K562 (cell line): ENCODE results near the gene L3HYPDH. TPM values are rescaled to one million over a fixed set of nuclear protein-coding genes. Genes with fewer than 3 reads are reported as not detected.

Experiments used
- BACH1 ChIP-seq: fragments of 200-800 bp; sonication (Bioruptor generic); IDR thresholded peaks from 2 replicates; pipeline ENCODE4 v1.6.1; 2016; ENCODE audit warnings: missing genetic modification characterization, missing compliant biosample characterization
- BDP1 ChIP-seq: IDR thresholded peaks from 3 replicates; pipeline ENCODE4 v1.6.1; 2011; ENCODE audit not compliant: insufficient read length, insufficient read depth
- EHMT2 ChIP-seq: fragments of 450-650 bp; IDR thresholded peaks from 2 replicates; pipeline ENCODE4 v1.6.1; 2018; ENCODE audit warnings: antibody characterized with exemption
- HNRNPUL1 ChIP-seq: fragments of 200-400 bp; formaldehyde crosslinking; IDR thresholded peaks from 2 replicates; pipeline ENCODE4 v1.6.1; 2017; ENCODE audit warnings: low read length
- LARP7 ChIP-seq: fragments of 450-650 bp; IDR thresholded peaks from 2 replicates; pipeline ENCODE4 v1.6.1; 2016
- MAFK ChIP-seq: IDR thresholded peaks from 2 replicates; pipeline ENCODE4 v1.6.1; 2011; ENCODE audit warnings: low read length, improper control_type of control experiment
- NFE2 ChIP-seq: IDR thresholded peaks from 2 replicates; pipeline ENCODE4 v1.6.1; 2014; ENCODE audit warnings: antibody characterized with exemption, low read depth
- POLR2A ChIP-seq: fragments of 450-650 bp; conservative IDR thresholded peaks from 2 replicates; pipeline ENCODE4 v1.6.1; 2016
- POLR2AphosphoS5 ChIP-seq: IDR thresholded peaks from 2 replicates; pipeline ENCODE4 v1.6.1; 2011; ENCODE audit warnings: mild to moderate bottlenecking, low read depth, low read length, moderate library complexity; ENCODE audit not compliant: control insufficient read depth, insufficient read depth
- PPARD ChIP-seq: fragments of 250-450 bp; sonication (Bioruptor Pico); IDR thresholded peaks from 2 replicates; pipeline ENCODE4 v1.8.0; 2022; ENCODE audit warnings: inconsistent platforms, mild to moderate bottlenecking, moderate library complexity
- RAD21 ChIP-seq, 2 experiments: fragments of 250-450 bp in 1 of 2; fragments of 450-650 bp in 1 of 2; sonication (Bioruptor Pico) in 1 of 2; formaldehyde crosslinking in 1 of 2; IDR thresholded peaks in 1 of 2; conservative IDR thresholded peaks in 1 of 2; 2 replicates each; pipeline versions ENCODE4 v1.4.0 to v1.8.0; 2020 to 2022; ENCODE audit warnings: mild to moderate bottlenecking in 2 of 2, moderate library complexity in 1 of 2
- RBFOX2 ChIP-seq: fragments of 200-400 bp; formaldehyde crosslinking; IDR thresholded peaks from 2 replicates; pipeline ENCODE4 v1.6.1; 2017; ENCODE audit warnings: low read depth, mild to moderate bottlenecking, low read length, moderate library complexity
- RBM17 ChIP-seq: fragments of 200-400 bp; formaldehyde crosslinking; IDR thresholded peaks from 2 replicates; pipeline ENCODE4 v1.6.1; 2017; ENCODE audit warnings: low read depth, mild to moderate bottlenecking, low read length, borderline replicate concordance
- SLC30A9 ChIP-seq: fragments of 250-450 bp; sonication (Bioruptor Pico); IDR thresholded peaks from 2 replicates; pipeline ENCODE4 v1.8.0; 2022; ENCODE audit warnings: mild to moderate bottlenecking, moderate library complexity
- ZFP1 ChIP-seq: fragments of 450-650 bp; formaldehyde crosslinking; IDR thresholded peaks from 2 replicates; pipeline ENCODE4 v1.4.0; 2020; ENCODE audit warnings: mild to moderate bottlenecking, mixed read lengths
- ZNF143 ChIP-seq: sonication (generic); formaldehyde crosslinking; IDR thresholded peaks from 2 replicates; pipeline ENCODE4 v1.9.0; 2022; ENCODE audit warnings: mild to moderate bottlenecking, missing genetic modification reagents
- ZNF3 ChIP-seq: fragments of 250-450 bp; sonication (Bioruptor Pico); IDR thresholded peaks from 2 replicates; pipeline ENCODE4 v1.5.0; 2021; ENCODE audit warnings: mild to moderate bottlenecking, moderate library complexity
- ZNF408 ChIP-seq: fragments of 250-450 bp; sonication (Bioruptor Pico); IDR thresholded peaks from 2 replicates; pipeline ENCODE4 v1.4.0; 2020; ENCODE audit warnings: low read depth, mild to moderate bottlenecking, moderate library complexity
- polyA plus RNA-seq, 8 experiments: library from polyadenylated mRNA; depleted of rRNA in 4 of 8; stranded (reverse) in 5 of 8; unstranded in 3 of 8; fragments of >200 nt; fragmentation: Nextera tagmentation in 2 of 8; fragmentation: Illumina TruSeq in 1 of 8; extraction: Ambion mirVana in 2 of 8; extraction: Trizol in 1 of 8; gene quantifications; 2 replicates each; pipeline versions ENCODE4 v1.2.1 to v1.2.3, GENCODE V29; 2011 to 2014; ENCODE audit warnings: inconsistent platforms in 1 of 8, missing spikeins in 1 of 8
- total RNA-seq, 7 experiments: library from RNA; depleted of rRNA in 6 of 7; stranded (reverse); fragments of >200 nt in 6 of 7; fragmentation: Illumina TruSeq in 2 of 7; extraction: Trizol in 2 of 7; gene quantifications; 2 replicates each; pipeline versions ENCODE4 v1.2.1 to v1.2.3, GENCODE V29; 2011 to 2021; ENCODE audit warnings: low replicate concordance in 1 of 7
- TF ChIP-seq, protein P1 (sequence below): fragments of 250-450 bp; sonication (Bioruptor Pico); IDR thresholded peaks from 2 replicates; pipeline ENCODE4 v1.9.0; 2021; ENCODE audit warnings: mild to moderate bottlenecking
- TF ChIP-seq, protein P2 (sequence below): sonication (generic); formaldehyde crosslinking; IDR thresholded peaks from 2 replicates; pipeline ENCODE4 v1.8.1; 2023; ENCODE audit warnings: mild to moderate bottlenecking, missing genetic modification reagents
- TF ChIP-seq, protein P3 (sequence below): fragments of 450-650 bp; IDR thresholded peaks from 2 replicates; pipeline ENCODE4 v1.6.1; 2017; ENCODE audit warnings: antibody characterized with exemption

Gene L3HYPDH
- total and polyA plus RNA-seq, 9 of the 15 experiments (the other 6 are each of a cell fraction or from before 2014, with no cell fraction given): 12.8 to 36.5 (median 19.3) TPM

DNA sequence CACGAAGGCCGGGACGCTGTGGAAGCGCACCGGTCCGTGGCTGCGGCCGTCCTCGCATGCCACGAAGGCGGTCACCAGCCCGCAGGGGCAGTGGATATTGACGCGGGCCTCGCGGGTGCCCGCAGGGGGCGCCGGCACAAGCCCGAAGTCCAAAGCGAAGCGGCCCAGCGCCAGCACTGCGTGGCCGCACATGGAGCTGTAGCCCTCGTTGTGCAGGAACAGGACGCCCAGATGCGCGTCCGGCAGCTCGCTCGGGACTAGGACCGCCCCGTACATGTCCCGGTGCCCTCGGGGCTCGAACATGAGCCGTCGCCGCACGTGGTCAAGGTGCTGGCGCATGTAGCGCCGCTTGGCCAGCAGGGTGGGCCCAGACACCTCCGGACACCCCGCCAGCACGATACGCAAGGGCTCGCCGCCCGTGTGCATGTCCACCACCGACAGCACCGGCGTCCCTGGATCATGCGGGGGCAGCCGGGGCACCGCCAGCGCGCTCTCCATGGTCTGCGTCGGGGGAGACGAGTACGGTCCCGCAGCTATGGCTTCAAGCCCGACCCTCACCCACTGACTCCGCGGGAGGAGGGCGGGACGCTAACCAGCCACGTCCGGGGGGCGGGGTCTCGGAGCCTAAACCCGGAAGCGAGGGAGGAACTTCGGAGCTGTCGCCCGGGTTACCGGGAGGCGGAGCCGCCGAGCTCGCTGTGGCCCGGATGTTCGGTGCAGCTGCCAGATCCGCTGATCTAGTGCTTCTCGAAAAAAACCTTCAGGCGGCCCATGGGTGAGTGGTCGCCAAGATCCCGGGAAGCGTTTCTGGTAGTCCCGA, at the start of gene L3HYPDH, which contains the start of gene JKAMP (continued):
- peak in 1 of 2 experiments; percentile 12; a peak in 1 of 4 replicates for TF ChIP-seq RAD21 (CRISPR knock-in tag; conservative IDR thresholded peaks at IDR 0.05 in 1 of 2, IDR thresholded peaks at IDR 0.05 in 1 of 2)
- no peak for TF ChIP-seq SLC30A9 (CRISPR knock-in tag)
- no peak for TF ChIP-seq ZNF143
- TF ChIP-seq EHMT2: no peak
- TF ChIP-seq POLR2A: peak; percentile 94
- TF ChIP-seq, protein P1, sequence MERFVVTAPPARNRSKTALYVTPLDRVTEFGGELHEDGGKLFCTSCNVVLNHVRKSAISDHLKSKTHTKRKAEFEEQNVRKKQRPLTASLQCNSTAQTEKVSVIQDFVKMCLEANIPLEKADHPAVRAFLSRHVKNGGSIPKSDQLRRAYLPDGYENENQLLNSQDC (CRISPR knock-in tag): no peak
- no peak for TF ChIP-seq BDP1
- peak; percentile 95 for TF ChIP-seq RBFOX2
- TF ChIP-seq ZFP1 (CRISPR knock-in tag): no peak
- TF ChIP-seq, protein P2, sequence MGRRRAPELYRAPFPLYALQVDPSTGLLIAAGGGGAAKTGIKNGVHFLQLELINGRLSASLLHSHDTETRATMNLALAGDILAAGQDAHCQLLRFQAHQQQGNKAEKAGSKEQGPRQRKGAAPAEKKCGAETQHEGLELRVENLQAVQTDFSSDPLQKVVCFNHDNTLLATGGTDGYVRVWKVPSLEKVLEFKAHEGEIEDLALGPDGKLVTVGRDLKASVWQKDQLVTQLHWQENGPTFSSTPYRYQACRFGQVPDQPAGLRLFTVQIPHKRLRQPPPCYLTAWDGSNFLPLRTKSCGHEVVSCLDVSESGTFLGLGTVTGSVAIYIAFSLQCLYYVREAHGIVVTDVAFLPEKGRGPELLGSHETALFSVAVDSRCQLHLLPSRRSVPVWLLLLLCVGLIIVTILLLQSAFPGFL (CRISPR knock-in tag): no peak
- TF ChIP-seq, protein P3, sequence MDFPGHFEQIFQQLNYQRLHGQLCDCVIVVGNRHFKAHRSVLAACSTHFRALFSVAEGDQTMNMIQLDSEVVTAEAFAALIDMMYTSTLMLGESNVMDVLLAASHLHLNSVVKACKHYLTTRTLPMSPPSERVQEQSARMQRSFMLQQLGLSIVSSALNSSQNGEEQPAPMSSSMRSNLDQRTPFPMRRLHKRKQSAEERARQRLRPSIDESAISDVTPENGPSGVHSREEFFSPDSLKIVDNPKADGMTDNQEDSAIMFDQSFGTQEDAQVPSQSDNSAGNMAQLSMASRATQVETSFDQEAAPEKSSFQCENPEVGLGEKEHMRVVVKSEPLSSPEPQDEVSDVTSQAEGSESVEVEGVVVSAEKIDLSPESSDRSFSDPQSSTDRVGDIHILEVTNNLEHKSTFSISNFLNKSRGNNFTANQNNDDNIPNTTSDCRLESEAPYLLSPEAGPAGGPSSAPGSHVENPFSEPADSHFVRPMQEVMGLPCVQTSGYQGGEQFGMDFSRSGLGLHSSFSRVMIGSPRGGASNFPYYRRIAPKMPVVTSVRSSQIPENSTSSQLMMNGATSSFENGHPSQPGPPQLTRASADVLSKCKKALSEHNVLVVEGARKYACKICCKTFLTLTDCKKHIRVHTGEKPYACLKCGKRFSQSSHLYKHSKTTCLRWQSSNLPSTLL: no peak
- no peak for TF ChIP-seq HNRNPUL1
- no peak for TF ChIP-seq LARP7
- no peak for TF ChIP-seq ZNF408 (CRISPR knock-in tag)
- no peak for TF ChIP-seq BACH1 (tag)
- TF ChIP-seq ZNF3: no peak
- TF ChIP-seq MAFK: no peak
- no peak for TF ChIP-seq PPARD (CRISPR knock-in tag)
- TF ChIP-seq POLR2AphosphoS5: peak; percentile 65
- no peak for TF ChIP-seq NFE2
- TF ChIP-seq RBM17: no peak
